GM18520 (cell line): ENCODE results near the gene SRD5A1.
"Not testable (repeated sequence)": the region's sequence is repeated elsewhere in the genome, so short reads cannot be mapped to it uniquely, and the experiment has no call there.

Experiments
- ATAC-seq: cut with Tn5 transposase; IDR thresholded peaks from one replicate; pipeline ENCODE4 v1.9.1; 2021; ENCODE audit not compliant: unreplicated experiment

The SRD5A1 gene

GRCh38 chr5:6642655-6643054 is 9.4 kb downstream of the SRD5A1 start:
- ATAC-seq, result no peak

- ATAC-seq, result no peak
Measured at GRCh38 chr5:6644794-6645241, 11.6 kb downstream of the SRD5A1 start.

GRCh38 chr5:6645571-6646362 is 12.5 kb downstream of the SRD5A1 start:
- ATAC-seq, result not testable (repeated sequence)

GRCh38 chr5:6649186-6649585 is 15.9 kb downstream of the SRD5A1 start:
- no peak for ATAC-seq

- no peak for ATAC-seq
Measured at GRCh38 chr5:6649681-6650080, 16.4 kb downstream of the SRD5A1 start.

GRCh38 chr5:6652025-6652424 is 18.8 kb downstream of the SRD5A1 start:
- peak; percentile 96 for ATAC-seq

- ATAC-seq, result no peak
Measured at GRCh38 chr5:6655432-6655831, 22.2 kb downstream of the SRD5A1 start.

GRCh38 chr5:6656680-6657079 is 23.4 kb downstream of the SRD5A1 start:
- no peak for ATAC-seq

- peak; percentile 76 for ATAC-seq
Measured at GRCh38 chr5:6659941-6660684, 26.9 kb downstream of the SRD5A1 start.

GRCh38 chr5:6660688-6661087 is 27.4 kb downstream of the SRD5A1 start:
- ATAC-seq, result peak; percentile 19

GRCh38 chr5:6666762-6667161 is 33.5 kb downstream of the SRD5A1 start:
- ATAC-seq, result no peak

GRCh38 chr5:6667648-6668047 is 34.4 kb downstream of the SRD5A1 start:
- ATAC-seq, result no peak

GRCh38 chr5:6668717-6669116 is 35.5 kb downstream of the SRD5A1 start:
- not testable (repeated sequence) for ATAC-seq

GRCh38 chr5:6673031-6673430 is 39.8 kb downstream of the SRD5A1 start:
- no peak for ATAC-seq

GRCh38 chr5:6673963-6674362 is 40.7 kb downstream of the SRD5A1 start:
- ATAC-seq, result no peak

- ATAC-seq, result no peak
Measured at GRCh38 chr5:6674421-6674820, 41.2 kb downstream of the SRD5A1 start.

- no peak for ATAC-seq
Measured at GRCh38 chr5:6674886-6675285, 41.6 kb downstream of the SRD5A1 start.

- no peak for ATAC-seq
Measured at GRCh38 chr5:6675784-6676491, 42.7 kb downstream of the SRD5A1 start.

- no peak for ATAC-seq
Measured at GRCh38 chr5:6676702-6677101, 43.5 kb downstream of the SRD5A1 start.

GRCh38 chr5:6678385-6678784 is 45.1 kb downstream of the SRD5A1 start:
- ATAC-seq, result no peak

GRCh38 chr5:6680922-6681321 is 47.7 kb downstream of the SRD5A1 start:
- no peak for ATAC-seq

- ATAC-seq, result no peak
Measured at GRCh38 chr5:6681682-6682081, 48.4 kb downstream of the SRD5A1 start.
